GM12801 (cell line): ENCODE data around the gene HCRTR1.

Experiments used
- CTCF ChIP-seq: IDR thresholded peaks from one replicate; pipeline ENCODE4 v1.5.1; 2011; ENCODE audit warnings: control low read depth; ENCODE audit not compliant: insufficient read length; ENCODE audit errors: extremely low read depth

The HCRTR1 gene

GRCh38 chr1:31621498-31621820 is 4.0 kb downstream of the HCRTR1 start:
- TF ChIP-seq CTCF = no peak

DNA sequence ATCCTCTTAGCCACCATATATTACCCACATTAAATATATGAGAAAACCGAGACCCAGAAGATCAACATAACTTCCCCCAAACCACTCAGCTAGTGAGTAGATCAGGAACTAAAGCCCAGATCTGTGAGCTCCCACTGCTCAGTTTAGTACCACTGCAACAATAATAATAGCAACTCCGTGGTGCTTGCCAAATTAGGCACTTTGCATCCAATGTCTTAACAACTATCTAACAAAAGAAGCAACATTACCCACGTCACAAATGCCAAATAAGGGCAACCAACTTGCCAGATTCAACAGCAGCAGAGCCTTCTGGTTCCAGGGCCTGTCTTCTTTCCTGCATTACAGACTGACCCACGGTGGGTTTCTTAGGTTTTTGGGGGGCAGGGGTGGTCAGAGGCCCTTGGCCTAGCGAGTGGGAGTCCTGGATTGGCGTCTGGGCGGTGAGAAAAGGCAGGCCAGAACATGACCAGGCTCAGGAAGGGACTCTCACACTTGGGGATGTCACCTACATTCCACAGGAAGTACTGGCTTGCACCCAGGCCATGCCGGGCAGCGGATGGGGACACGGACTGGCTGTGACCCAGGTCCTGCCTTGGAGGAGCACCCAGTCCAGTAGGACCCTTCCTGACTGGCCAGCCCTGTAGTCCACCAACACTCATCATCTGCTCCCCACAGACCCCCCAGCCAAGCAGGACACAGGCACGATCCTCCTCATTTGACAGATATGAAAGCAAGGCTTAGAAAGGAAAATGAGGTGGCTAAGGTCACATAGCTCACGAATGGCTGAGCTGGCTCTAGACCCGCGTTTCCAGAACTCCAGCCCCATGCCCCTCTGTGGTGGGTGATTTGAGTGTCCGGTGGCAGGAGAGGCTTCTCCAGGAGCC is 4.6 kb downstream of the HCRTR1 start:
- TF ChIP-seq CTCF = no peak

DNA sequence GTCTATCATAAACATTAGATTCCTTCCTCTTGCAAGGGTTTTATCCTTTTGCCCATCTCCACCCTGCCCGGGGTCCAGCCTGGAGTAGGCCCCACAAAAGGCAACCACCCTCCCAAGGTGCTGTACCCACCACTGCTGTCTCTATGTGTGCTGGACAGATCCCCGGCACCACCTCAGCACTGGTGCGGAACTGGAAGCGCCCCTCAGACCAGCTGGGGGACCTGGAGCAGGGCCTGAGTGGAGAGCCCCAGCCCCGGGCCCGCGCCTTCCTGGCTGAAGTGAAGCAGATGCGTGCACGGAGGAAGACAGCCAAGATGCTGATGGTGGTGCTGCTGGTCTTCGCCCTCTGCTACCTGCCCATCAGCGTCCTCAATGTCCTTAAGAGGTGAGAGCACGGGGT is 5.9 kb downstream of the HCRTR1 start:
- TF ChIP-seq CTCF = no peak

GRCh38 chr1:31624309-31624708 is 6.8 kb downstream of the HCRTR1 start:
- no peak for TF ChIP-seq CTCF

DNA sequence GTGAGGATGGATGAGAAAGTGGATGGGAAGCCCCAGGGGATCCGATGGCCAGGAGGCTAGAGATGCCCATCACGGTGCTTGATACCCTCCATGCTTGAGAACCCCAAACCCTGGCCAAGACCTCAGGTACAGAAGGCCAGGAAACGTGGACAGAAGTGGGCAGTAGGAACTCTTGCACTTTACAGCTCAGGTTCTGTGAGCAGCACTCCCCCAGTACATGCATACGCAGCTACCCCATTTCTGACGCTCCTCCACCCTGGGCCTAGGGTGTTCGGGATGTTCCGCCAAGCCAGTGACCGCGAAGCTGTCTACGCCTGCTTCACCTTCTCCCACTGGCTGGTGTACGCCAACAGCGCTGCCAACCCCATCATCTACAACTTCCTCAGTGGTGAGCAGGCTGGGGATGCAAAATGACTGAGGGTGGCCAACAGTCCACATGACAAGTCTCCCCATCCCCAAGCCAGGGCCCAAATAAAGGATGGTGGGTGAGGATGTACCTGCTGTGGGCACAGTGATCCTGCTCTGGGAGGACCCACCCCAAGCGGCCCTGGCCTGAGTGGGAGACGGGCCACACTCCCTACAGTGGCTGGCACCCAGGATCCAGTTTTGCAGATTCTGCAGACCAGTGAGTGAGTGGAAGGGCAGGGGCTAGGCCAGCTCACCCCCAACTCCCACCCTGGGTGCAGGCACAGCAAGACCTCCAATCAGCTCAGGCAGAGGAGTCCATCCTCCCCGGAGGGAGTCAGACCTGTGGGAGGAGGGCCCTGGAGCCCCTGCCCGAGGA is 7.4 kb downstream of the HCRTR1 start:
- no peak for TF ChIP-seq CTCF

GRCh38 chr1:31625561-31626222 is 8.2 kb downstream of the HCRTR1 start:
- no peak for TF ChIP-seq CTCF
